ENCODE data around the gene SHBG.
A peak's percentile ranks its signal among the peaks of the same experiment; 100 is the strongest.

Gene SHBG

DNA sequence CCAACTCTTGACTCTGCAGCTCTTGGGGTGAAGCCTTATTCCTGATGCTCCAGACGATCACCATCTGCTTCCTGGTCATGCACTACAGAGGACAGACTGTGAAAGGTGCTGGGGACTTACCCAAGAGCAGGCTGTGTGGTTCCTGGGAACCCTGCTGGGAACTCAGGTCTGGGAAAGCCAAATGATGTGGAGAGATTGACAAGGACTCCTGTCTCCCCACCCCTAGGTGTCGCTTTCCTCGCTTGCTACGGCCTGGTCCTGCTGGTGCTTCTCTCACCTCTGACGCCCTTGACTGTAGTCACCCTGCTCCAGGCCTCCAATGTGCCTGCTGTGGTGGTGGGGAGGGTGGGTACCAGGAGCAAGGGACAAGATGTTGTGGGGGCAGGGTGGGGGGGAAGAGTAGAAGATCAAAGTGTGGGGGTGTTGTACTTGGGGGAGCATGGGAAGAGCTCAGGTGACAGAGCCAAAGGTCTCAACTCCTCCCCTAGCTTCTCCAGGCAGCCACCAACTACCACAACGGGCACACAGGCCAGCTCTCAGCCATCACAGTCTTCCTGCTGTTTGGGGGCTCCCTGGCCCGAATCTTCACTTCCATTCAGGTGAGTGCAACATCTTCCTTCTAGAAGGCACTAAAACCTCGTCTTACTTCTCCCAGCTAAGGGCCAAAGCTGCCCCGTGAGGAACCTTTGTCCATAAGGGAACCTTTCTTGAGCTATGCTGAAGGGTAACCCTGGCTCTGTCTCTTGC, 43.1 kb upstream of the SHBG start:
- Histone ChIP-seq H3K18ac (ENCODE audit: low read length) (no peak overlapping the region), H3K27me3 (ENCODE audit: insufficient read depth, low read length, poor library complexity) (no peaks in the 10 kb centered on the region), H3K79me2 (ENCODE audit: control insufficient read depth, insufficient read depth, low read length) (peaks cover 5% of the 10 kb centered on the region), H4K8ac (ENCODE audit: low read depth, low read length) (no peak overlapping the region), H3K23ac (ENCODE audit: low read length) (no peak overlapping the region), H3K4ac (ENCODE audit: low read depth, low read length) (no peak overlapping the region), H3K9ac (ENCODE audit: low read length) (no peak overlapping the region), H3K36me3 (ENCODE audit: control insufficient read depth, insufficient read depth, low read length) (peaks cover 1% of the 10 kb centered on the region), H3K79me1 (ENCODE audit: low read length) (peaks cover 7% of the 10 kb centered on the region), H3K4me1 (ENCODE audit: control insufficient read depth, low read depth, low read length) (peaks cover 10% of the 10 kb centered on the region), H2BK15ac (replicated peaks; ENCODE audit: low read depth) (no peak overlapping the region), H3K4me2 (ENCODE audit: low read length) (no peak overlapping the region), H2BK5ac (ENCODE audit: low read length) (no peak overlapping the region), H3K4me3 (ENCODE audit: low read length) (no peak overlapping the region), H3K56ac (ENCODE audit: low read length) (no peak overlapping the region), H2BK120ac (ENCODE audit: low read depth, low read length) (no peak overlapping the region), H3K27ac (ENCODE audit: low read depth, low read length) (no peak overlapping the region), H4K5ac (ENCODE audit: low read length) (no peak overlapping the region), H2AK5ac (ENCODE audit: low read length) (no peak overlapping the region)
- WGBS (ENCODE audit: extremely low coverage, insufficient coverage, low lambda C conversion rate): no CpG with 5 or more reads among the region's 9 CpGs
- DNase-seq: peak; percentile 71

DNA sequence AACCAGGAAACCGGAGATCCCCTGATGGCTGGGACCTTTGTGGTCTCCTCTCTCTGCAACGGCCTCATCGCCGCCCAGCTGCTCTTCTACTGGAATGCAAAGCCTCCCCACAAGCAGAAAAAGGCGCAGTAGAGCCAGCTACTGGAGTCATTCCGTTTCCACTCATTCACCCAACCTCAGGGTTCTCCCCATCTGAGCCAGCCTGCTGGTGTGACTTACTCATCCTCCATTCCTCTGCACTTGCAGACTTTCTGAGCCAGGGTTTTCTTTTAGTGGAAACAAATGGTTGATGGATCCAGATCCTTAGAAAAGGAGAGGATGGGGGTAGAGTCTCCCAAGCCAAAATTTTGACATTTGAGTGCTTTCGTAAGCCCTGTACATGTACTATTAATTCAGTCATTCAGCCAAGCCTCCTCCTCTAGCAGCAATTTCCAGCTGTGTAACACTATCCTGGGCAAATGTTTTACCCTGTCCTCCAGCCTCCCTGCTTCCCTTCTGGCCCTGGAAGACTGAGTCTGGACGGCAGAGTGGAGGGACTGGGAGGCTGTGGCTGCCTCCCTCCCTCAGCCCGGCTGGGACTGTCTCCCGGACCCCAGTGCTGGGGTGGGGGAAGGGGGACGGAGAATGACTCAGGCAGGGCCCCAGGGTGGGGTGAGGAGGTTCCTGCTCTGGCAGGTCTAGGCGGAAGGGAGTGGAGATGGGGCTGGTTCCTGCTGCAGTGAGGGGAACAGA, 42.3 kb upstream of the SHBG start:
- Histone ChIP-seq H4K8ac (ENCODE audit: low read depth, low read length) (no peak overlapping the region), H3K4me1 (ENCODE audit: control insufficient read depth, low read depth, low read length) (peaks cover 10% of the 10 kb centered on the region), H3K4me3 (ENCODE audit: low read length) (no peak overlapping the region), H3K18ac (ENCODE audit: low read length) (no peak overlapping the region), H2AK5ac (ENCODE audit: low read length) (no peak overlapping the region), H3K4me2 (ENCODE audit: low read length) (no peak overlapping the region), H3K79me1 (ENCODE audit: low read length) (peaks cover 7% of the 10 kb centered on the region), H3K27ac (ENCODE audit: low read depth, low read length) (no peak overlapping the region), H2BK5ac (ENCODE audit: low read length) (no peak overlapping the region), H3K27me3 (ENCODE audit: insufficient read depth, low read length, poor library complexity) (no peaks in the 10 kb centered on the region), H3K56ac (ENCODE audit: low read length) (peak overlapping the region; percentile 50), H2BK120ac (ENCODE audit: low read depth, low read length) (no peak overlapping the region), H3K9ac (ENCODE audit: low read length) (peak overlapping the region; percentile 20), H3K36me3 (ENCODE audit: control insufficient read depth, insufficient read depth, low read length) (peaks cover 1% of the 10 kb centered on the region), H3K4ac (ENCODE audit: low read depth, low read length) (no peak overlapping the region), H3K23ac (ENCODE audit: low read length) (no peak overlapping the region), H2BK15ac (replicated peaks; ENCODE audit: low read depth) (no peak overlapping the region), H4K5ac (ENCODE audit: low read length) (no peak overlapping the region), H3K79me2 (ENCODE audit: control insufficient read depth, insufficient read depth, low read length) (peaks cover 5% of the 10 kb centered on the region)
- DNase-seq: no peak
- WGBS (ENCODE audit: extremely low coverage, insufficient coverage, low lambda C conversion rate): no CpG with 5 or more reads among the region's 12 CpGs

DNA sequence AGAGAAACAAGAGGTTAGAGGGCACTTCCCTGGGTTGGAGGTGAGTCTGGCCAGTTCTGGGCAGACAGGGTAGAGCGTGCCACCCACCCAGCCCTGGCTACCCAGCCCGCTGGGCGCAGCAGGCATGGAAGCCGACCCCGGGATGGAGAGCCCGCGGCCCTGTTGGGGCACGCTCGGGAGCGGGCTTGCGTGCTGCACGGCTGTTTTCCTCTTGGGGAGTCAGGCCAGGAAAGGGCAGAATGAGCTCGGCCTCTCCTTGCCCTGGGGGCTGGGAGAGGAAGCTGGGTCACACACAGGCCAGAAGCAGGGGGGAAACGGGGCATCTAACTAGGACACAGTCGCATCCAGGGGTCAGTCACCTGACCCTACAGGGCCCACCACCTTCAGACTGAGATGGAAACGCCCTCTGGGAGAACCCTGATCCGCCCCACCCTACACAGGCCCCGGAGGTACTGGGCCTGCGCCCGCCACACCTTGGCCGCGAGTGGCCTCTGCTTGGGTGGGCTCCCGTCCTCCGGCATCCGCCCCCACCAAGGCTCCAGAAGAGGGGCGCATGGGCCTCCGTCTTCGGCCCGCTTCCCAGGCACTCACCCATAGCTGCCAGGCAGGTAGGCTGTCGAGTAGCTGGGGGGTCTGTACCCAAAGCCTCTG, 41.3 kb upstream of the SHBG start:
- H3K36me3 ChIP-seq (ENCODE audit: control insufficient read depth, insufficient read depth, low read length): peaks cover 1% of the 10 kb centered on the region
- no CpG with 5 or more reads among the region's 30 CpGs for WGBS (ENCODE audit: extremely low coverage, insufficient coverage, low lambda C conversion rate)
- no peak overlapping the region for H4K5ac ChIP-seq (ENCODE audit: low read length)
- no peak overlapping the region for H4K8ac ChIP-seq (ENCODE audit: low read depth, low read length)
- no peak for DNase-seq
- peaks cover 6% of the 10 kb centered on the region for H3K4me1 ChIP-seq (ENCODE audit: control insufficient read depth, low read depth, low read length)
- no peak overlapping the region for H2BK5ac ChIP-seq (ENCODE audit: low read length)
- no peak overlapping the region for H2AK5ac ChIP-seq (ENCODE audit: low read length)
- H3K4me3 ChIP-seq (ENCODE audit: low read length): peak overlapping the region; percentile 21
- peak overlapping the region; percentile 1 for H3K4ac ChIP-seq (ENCODE audit: low read depth, low read length)
- H3K23ac ChIP-seq (ENCODE audit: low read length): peak overlapping the region; percentile 89
- H3K9ac ChIP-seq (ENCODE audit: low read length): peak overlapping the region; percentile 93
- H2BK15ac ChIP-seq (replicated peaks; ENCODE audit: low read depth): no peak overlapping the region
- peaks cover 4% of the 10 kb centered on the region for H3K79me1 ChIP-seq (ENCODE audit: low read length)
- H3K27me3 ChIP-seq (ENCODE audit: insufficient read depth, low read length, poor library complexity): no peaks in the 10 kb centered on the region
- no peak overlapping the region for H3K27ac ChIP-seq (ENCODE audit: low read depth, low read length)
- peak overlapping the region; percentile 81 for H3K56ac ChIP-seq (ENCODE audit: low read length)
- H3K79me2 ChIP-seq (ENCODE audit: control insufficient read depth, insufficient read depth, low read length): peaks cover 1% of the 10 kb centered on the region
- peak overlapping the region; percentile 78 for H3K4me2 ChIP-seq (ENCODE audit: low read length)
- peak overlapping the region; percentile 23 for H3K18ac ChIP-seq (ENCODE audit: low read length)
- H2BK120ac ChIP-seq (ENCODE audit: low read depth, low read length): no peak overlapping the region

GRCh38 chr17:7589204-7589868, 40.6 kb upstream of the SHBG start:
- Histone ChIP-seq H3K18ac (ENCODE audit: low read length) (peak overlapping the region; percentile 78), H3K9ac (ENCODE audit: low read length) (peak overlapping the region; percentile 93), H2BK120ac (ENCODE audit: low read depth, low read length) (no peak overlapping the region), H2AK5ac (ENCODE audit: low read length) (peak overlapping the region; percentile 45), H3K4me1 (ENCODE audit: control insufficient read depth, low read depth, low read length) (peaks cover 3% of the 10 kb centered on the region), H3K27ac (ENCODE audit: low read depth, low read length) (peak overlapping the region; percentile 39), H3K4me2 (ENCODE audit: low read length) (peak overlapping the region; percentile 97), H3K56ac (ENCODE audit: low read length) (peak overlapping the region; percentile 93), H3K27me3 (ENCODE audit: insufficient read depth, low read length, poor library complexity) (no peaks in the 10 kb centered on the region), H3K79me2 (ENCODE audit: control insufficient read depth, insufficient read depth, low read length) (peaks cover 1% of the 10 kb centered on the region), H3K4me3 (ENCODE audit: low read length) (peak overlapping the region; percentile 60), H4K8ac (ENCODE audit: low read depth, low read length) (no peak overlapping the region), H3K4ac (ENCODE audit: low read depth, low read length) (peak overlapping the region; percentile 20), H3K23ac (ENCODE audit: low read length) (peak overlapping the region; percentile 89), H2BK5ac (ENCODE audit: low read length) (no peak overlapping the region), H3K79me1 (ENCODE audit: low read length) (peaks cover 2% of the 10 kb centered on the region), H4K5ac (ENCODE audit: low read length) (peak overlapping the region; percentile 56), H2BK15ac (replicated peaks; ENCODE audit: low read depth) (no peak overlapping the region), H3K36me3 (ENCODE audit: control insufficient read depth, insufficient read depth, low read length) (peaks cover 1% of the 10 kb centered on the region)
- no CpG with 5 or more reads among the region's 56 CpGs for WGBS (ENCODE audit: extremely low coverage, insufficient coverage, low lambda C conversion rate)
- DNase-seq: peak; percentile 91

- H4K8ac ChIP-seq (ENCODE audit: low read depth, low read length): no peak within 1 kb of the TSS
- H2AK5ac ChIP-seq (ENCODE audit: low read length): peak within 1 kb of the TSS; percentile 45
- H4K5ac ChIP-seq (ENCODE audit: low read length): peak within 1 kb of the TSS; percentile 56
- peak within 1 kb of the TSS; percentile 89 for H3K27ac ChIP-seq (ENCODE audit: low read depth, low read length)
- H3K23ac ChIP-seq (ENCODE audit: low read length): peak within 1 kb of the TSS; percentile 89
- H3K36me3 ChIP-seq (ENCODE audit: control insufficient read depth, insufficient read depth, low read length): peaks cover 3% of the 10 kb centered on the region
- H3K27me3 ChIP-seq (ENCODE audit: insufficient read depth, low read length, poor library complexity): no peaks in the 10 kb centered on the region
- H3K4ac ChIP-seq (ENCODE audit: low read depth, low read length): peak within 1 kb of the TSS; percentile 56
- peak within 1 kb of the TSS; percentile 93 for H3K9ac ChIP-seq (ENCODE audit: low read length)
- no CpG with 5 or more reads among the region's 24 CpGs for WGBS (ENCODE audit: extremely low coverage, insufficient coverage, low lambda C conversion rate)
- peak within 1 kb of the TSS; percentile 93 for H3K56ac ChIP-seq (ENCODE audit: low read length)
- H2BK15ac ChIP-seq (replicated peaks; ENCODE audit: low read depth): no peak within 1 kb of the TSS
- H2BK5ac ChIP-seq (ENCODE audit: low read length): no peak within 1 kb of the TSS
- peaks cover 3% of the 10 kb centered on the region for H3K4me1 ChIP-seq (ENCODE audit: control insufficient read depth, low read depth, low read length)
- peak; percentile 89 for DNase-seq
- no peaks in the 10 kb centered on the region for H3K79me1 ChIP-seq (ENCODE audit: low read length)
- H3K4me2 ChIP-seq (ENCODE audit: low read length): peak within 1 kb of the TSS; percentile 97
- H2BK120ac ChIP-seq (ENCODE audit: low read depth, low read length): no peak within 1 kb of the TSS
- H3K4me3 ChIP-seq (ENCODE audit: low read length): peak within 1 kb of the TSS; percentile 60
- H3K18ac ChIP-seq (ENCODE audit: low read length): peak within 1 kb of the TSS; percentile 78
- H3K79me2 ChIP-seq (ENCODE audit: control insufficient read depth, insufficient read depth, low read length): peaks cover 1% of the 10 kb centered on the region
Observed at GRCh38 chr17:7589891-7590691, 39.8 kb upstream of the SHBG start, which contains the start of gene SOX15. Gene SOX15, minus strand, starts transcription at chr17:7590094. Its CDS starts 418 bp downstream, at chr17:7589676.

All from mesendoderm (in vitro differentiated cells).